Measurements from ENCODE around the gene RNF133. TPM values are rescaled to one million over a fixed set of nuclear protein-coding genes. Genes with fewer than 3 reads are reported as not detected.

RNF133 gene
- total RNA-seq, 1 experiment from 2014 or later, result 4.9 TPM

DNA sequence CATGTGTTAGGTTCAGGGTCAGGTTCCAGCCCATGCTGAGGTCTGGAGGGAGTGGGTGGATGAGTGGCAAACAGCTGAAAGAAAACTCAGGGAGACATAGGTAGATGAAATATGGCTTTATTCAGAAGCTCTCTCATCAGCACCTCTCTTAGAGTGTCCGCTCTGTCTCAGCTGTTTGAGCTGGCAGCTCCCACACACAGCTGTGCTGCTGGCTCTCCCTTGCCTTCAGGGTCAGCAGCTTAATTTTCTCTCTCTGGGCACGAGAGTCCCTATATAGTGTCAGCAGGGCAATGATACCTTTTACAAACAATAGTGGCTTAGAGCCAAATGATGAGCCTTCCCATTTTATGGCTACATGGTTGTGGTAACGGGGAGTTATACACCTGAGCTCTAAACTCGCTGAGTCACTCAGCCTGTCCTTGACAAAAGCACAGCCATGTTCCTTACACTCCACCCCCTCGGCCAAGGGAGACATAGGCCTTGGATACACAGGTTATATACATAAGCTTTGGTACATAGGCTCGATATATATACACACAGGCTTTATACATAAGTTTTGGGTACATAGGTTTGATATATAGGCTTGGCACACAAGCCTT is 10.4 kb downstream of the RNF133 start:
- intact Hi-C loops (cut with micrococcal nuclease; ENCODE audit: unreplicated experiment), result no loop called here
- Histone ChIP-seq H3K36me3 (ENCODE audit: insufficient read depth, low read length, poor library complexity, severe bottlenecking) (no peaks in the 10 kb centered on the region), H3K27ac (ENCODE audit: low read depth, low read length, poor library complexity, severe bottlenecking) (no peak overlapping the region), H3K4me3 (ENCODE audit: low read depth, low read length, poor library complexity, severe bottlenecking) (no peak overlapping the region), H3K27me3 (replicated peaks; ENCODE audit: insufficient read depth, low read depth, low read length, poor library complexity) (no peaks in the 10 kb centered on the region), H3K4me1 (ENCODE audit: insufficient read depth, low read length, poor library complexity, severe bottlenecking) (no peaks in the 10 kb centered on the region), H3K9me3 (ENCODE audit: low read depth, low read length, poor library complexity, severe bottlenecking) (no peaks in the 10 kb centered on the region)
- CTCF ChIA-PET, result no interaction called here
- BruUV-seq (replicated peaks), result no TSS peak
- POLR2A ChIA-PET (ENCODE audit: low non-redundant PET), result no interaction called here
- no peak for TF ChIP-seq EZH2 (IDR thresholded peaks at IDR 0.05; ENCODE audit: borderline replicate concordance, low read depth, low read length, poor library complexity, severe bottlenecking)
- TF ChIP-seq, protein P1, sequence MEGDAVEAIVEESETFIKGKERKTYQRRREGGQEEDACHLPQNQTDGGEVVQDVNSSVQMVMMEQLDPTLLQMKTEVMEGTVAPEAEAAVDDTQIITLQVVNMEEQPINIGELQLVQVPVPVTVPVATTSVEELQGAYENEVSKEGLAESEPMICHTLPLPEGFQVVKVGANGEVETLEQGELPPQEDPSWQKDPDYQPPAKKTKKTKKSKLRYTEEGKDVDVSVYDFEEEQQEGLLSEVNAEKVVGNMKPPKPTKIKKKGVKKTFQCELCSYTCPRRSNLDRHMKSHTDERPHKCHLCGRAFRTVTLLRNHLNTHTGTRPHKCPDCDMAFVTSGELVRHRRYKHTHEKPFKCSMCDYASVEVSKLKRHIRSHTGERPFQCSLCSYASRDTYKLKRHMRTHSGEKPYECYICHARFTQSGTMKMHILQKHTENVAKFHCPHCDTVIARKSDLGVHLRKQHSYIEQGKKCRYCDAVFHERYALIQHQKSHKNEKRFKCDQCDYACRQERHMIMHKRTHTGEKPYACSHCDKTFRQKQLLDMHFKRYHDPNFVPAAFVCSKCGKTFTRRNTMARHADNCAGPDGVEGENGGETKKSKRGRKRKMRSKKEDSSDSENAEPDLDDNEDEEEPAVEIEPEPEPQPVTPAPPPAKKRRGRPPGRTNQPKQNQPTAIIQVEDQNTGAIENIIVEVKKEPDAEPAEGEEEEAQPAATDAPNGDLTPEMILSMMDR (conservative IDR thresholded peaks at IDR 0.05; ENCODE audit: low read depth, low read length), result no peak
- no peak for DNase-seq (ENCODE audit: low spot score)

DNA sequence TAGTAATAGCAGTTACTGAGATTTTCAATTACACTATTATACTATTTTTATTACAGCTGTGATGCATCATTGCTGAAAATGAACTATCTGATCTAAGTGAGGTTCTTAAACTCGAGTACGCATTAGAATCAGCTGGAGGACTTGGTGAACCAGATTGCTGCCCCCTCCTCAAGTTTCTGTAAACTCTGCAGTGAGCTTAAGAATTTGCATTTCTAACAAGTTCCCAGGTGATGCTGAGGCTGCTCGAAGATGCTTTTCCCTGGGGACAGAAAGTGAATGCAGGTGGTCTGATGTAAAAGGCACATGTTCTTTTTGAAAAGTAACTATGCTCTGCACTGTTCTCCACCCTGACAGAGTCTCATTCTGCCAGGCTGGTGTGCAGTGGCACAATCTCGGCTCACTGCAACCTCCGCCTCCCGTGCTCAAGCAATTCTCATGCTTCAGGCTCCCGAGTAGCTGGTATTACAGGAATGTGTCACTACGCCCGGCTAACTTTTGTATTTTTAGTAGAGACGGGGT is 12.5 kb downstream of the RNF133 start:
- no peaks in the 10 kb centered on the region for H3K9me3 ChIP-seq (ENCODE audit: low read depth, low read length, poor library complexity, severe bottlenecking)
- no peaks in the 10 kb centered on the region for H3K27me3 ChIP-seq (replicated peaks; ENCODE audit: insufficient read depth, low read depth, low read length, poor library complexity)
- ChIA-PET CTCF (no interaction called here), POLR2A (ENCODE audit: low non-redundant PET) (interaction anchor here (0.7 kb wide), 1 partner anchor 104 kb away, joined by 3 read pairs; no protein-coding TSS in a partner anchor)
- no TSS peak for BruUV-seq (replicated peaks)
- no peak overlapping the region for H3K27ac ChIP-seq (ENCODE audit: low read depth, low read length, poor library complexity, severe bottlenecking)
- no peak overlapping the region for H3K4me3 ChIP-seq (ENCODE audit: low read depth, low read length, poor library complexity, severe bottlenecking)
- no peak for DNase-seq (ENCODE audit: low spot score)
- H3K36me3 ChIP-seq (ENCODE audit: insufficient read depth, low read length, poor library complexity, severe bottlenecking), result no peaks in the 10 kb centered on the region
- no peak for TF ChIP-seq EZH2 (IDR thresholded peaks at IDR 0.05; ENCODE audit: borderline replicate concordance, low read depth, low read length, poor library complexity, severe bottlenecking)
- TF ChIP-seq, protein P1 (conservative IDR thresholded peaks at IDR 0.05; ENCODE audit: low read depth, low read length), result no peak
- intact Hi-C loops (cut with micrococcal nuclease; ENCODE audit: unreplicated experiment), result no loop called here
- no peaks in the 10 kb centered on the region for H3K4me1 ChIP-seq (ENCODE audit: insufficient read depth, low read length, poor library complexity, severe bottlenecking)

DNA sequence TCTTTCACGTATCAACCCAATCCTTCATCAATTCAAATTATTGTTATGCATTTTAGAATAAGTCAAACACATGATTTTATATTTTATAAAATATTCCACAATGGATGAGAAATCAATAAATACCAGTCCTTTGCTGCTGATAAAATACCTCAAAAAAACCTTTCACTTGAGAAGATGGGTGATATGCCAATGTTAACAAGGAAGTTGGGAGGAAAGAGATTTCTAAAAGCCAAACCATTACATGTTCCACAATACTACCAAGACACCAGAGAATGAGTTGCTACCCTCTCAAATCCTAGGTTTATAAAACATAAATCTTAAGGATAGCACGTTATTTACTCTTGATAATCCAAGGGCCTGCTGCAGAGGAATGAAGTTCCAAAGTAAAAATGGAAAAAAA is 14.4 kb downstream of the RNF133 start:
- H3K4me1 ChIP-seq (ENCODE audit: insufficient read depth, low read length, poor library complexity, severe bottlenecking), result no peaks in the 10 kb centered on the region
- no peaks in the 10 kb centered on the region for H3K36me3 ChIP-seq (ENCODE audit: insufficient read depth, low read length, poor library complexity, severe bottlenecking)
- POLR2A ChIA-PET (ENCODE audit: low non-redundant PET), result no interaction called here
- no peaks in the 10 kb centered on the region for H3K9me3 ChIP-seq (ENCODE audit: low read depth, low read length, poor library complexity, severe bottlenecking)
- H3K4me3 ChIP-seq (ENCODE audit: low read depth, low read length, poor library complexity, severe bottlenecking), result no peak overlapping the region
- CTCF ChIA-PET, result no interaction called here
- TF ChIP-seq, protein P1 (conservative IDR thresholded peaks at IDR 0.05; ENCODE audit: low read depth, low read length), result no peak
- no peak for TF ChIP-seq EZH2 (IDR thresholded peaks at IDR 0.05; ENCODE audit: borderline replicate concordance, low read depth, low read length, poor library complexity, severe bottlenecking)
- no peak overlapping the region for H3K27ac ChIP-seq (ENCODE audit: low read depth, low read length, poor library complexity, severe bottlenecking)
- no peaks in the 10 kb centered on the region for H3K27me3 ChIP-seq (replicated peaks; ENCODE audit: insufficient read depth, low read depth, low read length, poor library complexity)
- intact Hi-C loops (cut with micrococcal nuclease; ENCODE audit: unreplicated experiment), result no loop called here
- DNase-seq (ENCODE audit: low spot score), result no peak
- no TSS peak for BruUV-seq (replicated peaks)

Data from A673 (cell line).